ENCODE data around the gene SLC2A4RG.

DNA sequence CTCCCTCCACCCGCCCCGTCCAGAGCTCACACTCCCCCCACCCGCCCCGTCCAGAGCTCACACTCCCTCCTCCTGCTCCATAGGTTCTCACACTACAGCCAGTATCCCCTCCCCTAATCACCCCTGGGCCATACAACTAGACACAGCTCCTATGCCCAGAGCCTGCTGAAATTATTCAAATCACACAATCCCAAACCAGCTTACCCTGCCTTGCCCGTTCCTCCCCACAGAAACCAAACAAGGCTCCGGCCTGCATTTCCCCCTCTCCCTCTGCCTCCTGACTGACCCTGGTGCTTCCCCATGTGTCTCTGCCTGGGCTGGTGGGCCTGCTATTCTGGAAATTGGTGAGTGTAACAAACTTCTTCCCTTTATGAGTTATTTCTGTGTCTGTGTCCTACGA lies 18.6 kb downstream of the SLC2A4RG start:
- TF ChIP-seq, protein P1, sequence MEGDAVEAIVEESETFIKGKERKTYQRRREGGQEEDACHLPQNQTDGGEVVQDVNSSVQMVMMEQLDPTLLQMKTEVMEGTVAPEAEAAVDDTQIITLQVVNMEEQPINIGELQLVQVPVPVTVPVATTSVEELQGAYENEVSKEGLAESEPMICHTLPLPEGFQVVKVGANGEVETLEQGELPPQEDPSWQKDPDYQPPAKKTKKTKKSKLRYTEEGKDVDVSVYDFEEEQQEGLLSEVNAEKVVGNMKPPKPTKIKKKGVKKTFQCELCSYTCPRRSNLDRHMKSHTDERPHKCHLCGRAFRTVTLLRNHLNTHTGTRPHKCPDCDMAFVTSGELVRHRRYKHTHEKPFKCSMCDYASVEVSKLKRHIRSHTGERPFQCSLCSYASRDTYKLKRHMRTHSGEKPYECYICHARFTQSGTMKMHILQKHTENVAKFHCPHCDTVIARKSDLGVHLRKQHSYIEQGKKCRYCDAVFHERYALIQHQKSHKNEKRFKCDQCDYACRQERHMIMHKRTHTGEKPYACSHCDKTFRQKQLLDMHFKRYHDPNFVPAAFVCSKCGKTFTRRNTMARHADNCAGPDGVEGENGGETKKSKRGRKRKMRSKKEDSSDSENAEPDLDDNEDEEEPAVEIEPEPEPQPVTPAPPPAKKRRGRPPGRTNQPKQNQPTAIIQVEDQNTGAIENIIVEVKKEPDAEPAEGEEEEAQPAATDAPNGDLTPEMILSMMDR (IDR thresholded peaks at IDR 0.05), result no peak
- TF ChIP-seq POLR2AphosphoS5 (IDR thresholded peaks at IDR 0.05), result no peak
